ENCODE results near the gene ST6GALNAC5. TPM values are rescaled to one million over a fixed set of nuclear protein-coding genes. Genes with fewer than 3 reads are reported as not detected.

The ST6GALNAC5 gene
- total RNA-seq, 4 donors from 2014 or later, result 1.8 to 5.1 (median 3.7) TPM; not detected in 1

DNA sequence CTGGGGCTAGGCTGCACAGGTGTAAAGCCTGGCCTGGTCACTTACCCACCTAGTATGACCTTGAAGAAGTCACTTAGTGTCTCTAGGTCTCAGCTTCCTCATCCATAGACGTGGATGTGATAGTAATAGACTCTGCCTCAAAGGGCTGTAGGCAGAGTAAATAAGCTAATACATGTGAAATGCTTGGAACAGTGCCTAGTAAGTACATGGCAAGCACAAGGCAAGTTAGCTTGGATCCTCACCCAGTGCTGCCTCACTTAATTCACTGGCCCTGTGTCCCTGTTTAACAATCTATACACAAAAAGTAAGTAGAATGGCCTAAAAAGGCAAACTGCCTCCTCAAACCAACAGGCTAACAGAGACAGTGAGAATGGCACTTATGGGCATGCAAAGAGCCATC lies 184.1 kb downstream of the ST6GALNAC5 start:
- TF ChIP-seq POLR2A (IDR thresholded peaks at IDR 0.05) (no peak), CTCF (IDR thresholded peaks at IDR 0.05) (no peak)
- Histone ChIP-seq H3K4me3 (no peak overlapping the region), H3K36me3 (no peaks in the 10 kb centered on the region), H3K27me3 (no peaks in the 10 kb centered on the region), H3K27ac (no peak overlapping the region), H3K4me1 (no peaks in the 10 kb centered on the region), H3K9me3 (no peaks in the 10 kb centered on the region)
- no peak for DNase-seq

- TF ChIP-seq CTCF (IDR thresholded peaks at IDR 0.05) (no peak), POLR2A (IDR thresholded peaks at IDR 0.05) (no peak)
- H3K4me1 ChIP-seq, result no peaks in the 10 kb centered on the region
- no peak overlapping the region for H3K4me3 ChIP-seq
- H3K9me3 ChIP-seq, result no peaks in the 10 kb centered on the region
- H3K27me3 ChIP-seq, result no peaks in the 10 kb centered on the region
- H3K36me3 ChIP-seq, result no peaks in the 10 kb centered on the region
- no peak overlapping the region for H3K27ac ChIP-seq
- no peak for DNase-seq
These were observed 189.2 kb downstream of the ST6GALNAC5 start for GRCh38 chr1:77056525-77056924.

GRCh38 chr1:77057994-77058585 lies 190.8 kb downstream of the ST6GALNAC5 start:
- Histone ChIP-seq H3K4me1 (no peaks in the 10 kb centered on the region), H3K9me3 (no peaks in the 10 kb centered on the region), H3K36me3 (no peaks in the 10 kb centered on the region), H3K27me3 (no peaks in the 10 kb centered on the region), H3K27ac (no peak overlapping the region), H3K4me3 (no peak overlapping the region)
- no peak for TF ChIP-seq POLR2A (IDR thresholded peaks at IDR 0.05)
- TF ChIP-seq CTCF (IDR thresholded peaks at IDR 0.05), result no peak
- DNase-seq, result no peak

DNA sequence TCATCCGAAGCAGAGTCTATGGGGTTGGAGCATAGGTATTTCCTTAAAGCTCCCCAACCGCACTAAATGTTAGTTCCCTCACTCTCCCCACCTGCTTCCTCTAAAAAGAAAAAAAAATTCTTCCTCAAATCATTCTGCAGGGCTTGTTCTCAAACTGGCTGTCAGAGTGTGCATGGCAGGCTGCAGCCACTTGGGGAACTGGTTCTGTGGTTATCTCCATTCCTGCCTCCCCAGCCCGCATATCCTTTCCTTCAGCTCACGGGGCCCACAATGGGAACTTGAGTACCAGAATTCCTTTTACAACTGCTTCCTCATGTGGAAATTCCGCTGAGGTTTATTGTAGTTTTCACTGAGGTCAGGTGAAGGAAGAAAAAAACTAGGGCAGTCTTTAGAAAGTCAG lies 192.7 kb downstream of the ST6GALNAC5 start:
- H3K4me1 ChIP-seq, result no peaks in the 10 kb centered on the region
- TF ChIP-seq POLR2A (IDR thresholded peaks at IDR 0.05), result no peak
- TF ChIP-seq CTCF (IDR thresholded peaks at IDR 0.05), result no peak
- H3K9me3 ChIP-seq, result no peaks in the 10 kb centered on the region
- DNase-seq, result no peak
- H3K27ac ChIP-seq, result no peak overlapping the region
- no peak overlapping the region for H3K4me3 ChIP-seq
- H3K27me3 ChIP-seq, result no peaks in the 10 kb centered on the region
- no peaks in the 10 kb centered on the region for H3K36me3 ChIP-seq

- Histone ChIP-seq H3K27me3 (no peaks in the 10 kb centered on the region), H3K36me3 (no peaks in the 10 kb centered on the region), H3K4me3 (no peak overlapping the region), H3K4me1 (no peaks in the 10 kb centered on the region), H3K27ac (no peak overlapping the region), H3K9me3 (no peaks in the 10 kb centered on the region)
- TF ChIP-seq CTCF (IDR thresholded peaks at IDR 0.05), result no peak
- no peak for TF ChIP-seq POLR2A (IDR thresholded peaks at IDR 0.05)
- no peak for DNase-seq
These were observed 193.9 kb downstream of the ST6GALNAC5 start for GRCh38 chr1:77061162-77061561.

- TF ChIP-seq POLR2A (IDR thresholded peaks at IDR 0.05), result no peak
- TF ChIP-seq CTCF (IDR thresholded peaks at IDR 0.05), result no peak
- DNase-seq, result no peak
- H3K27ac ChIP-seq, result no peak overlapping the region
- H3K9me3 ChIP-seq, result no peaks in the 10 kb centered on the region
- no peaks in the 10 kb centered on the region for H3K36me3 ChIP-seq
- no peaks in the 10 kb centered on the region for H3K4me1 ChIP-seq
- H3K27me3 ChIP-seq, result no peaks in the 10 kb centered on the region
- H3K4me3 ChIP-seq, result no peak overlapping the region
These were observed 195.8 kb downstream of the ST6GALNAC5 start for GRCh38 chr1:77063118-77063517.

Measured in Peyer's patch (tissue), 4 donors.